Measurements from ENCODE around the gene RAI1. TPM values are rescaled to one million over a fixed set of nuclear protein-coding genes. Genes with fewer than 3 reads are reported as not detected.

The RAI1 gene
- total and polyA plus RNA-seq, 2 of the 8 experiments (the other 6 are each of a cell fraction or from before 2014, with no cell fraction given), result 0.39 to 1.2 TPM

DNA sequence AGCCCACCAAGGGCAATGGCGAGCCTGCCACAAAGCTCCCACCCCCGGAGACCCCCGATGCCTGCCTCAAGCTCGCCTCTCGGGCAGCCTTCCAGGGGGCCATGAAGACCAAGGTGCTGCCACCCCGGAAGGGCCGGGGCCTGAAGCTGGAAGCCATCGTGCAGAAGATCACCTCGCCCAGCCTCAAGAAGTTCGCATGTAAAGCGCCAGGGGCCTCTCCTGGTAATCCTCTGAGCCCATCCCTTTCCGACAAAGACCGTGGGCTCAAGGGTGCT lies 115.5 kb downstream of the RAI1 start (continued):
- TF ChIP-seq RFX5 (IDR thresholded peaks at IDR 0.05; ENCODE audit: borderline replicate concordance, low read depth, low read length) (no peak), HDAC2 (IDR thresholded peaks at IDR 0.05; ENCODE audit: borderline replicate concordance in 1 of 2, low read depth in 2 of 2, low read length in 2 of 2) (no peak), PHF8 (conservative IDR thresholded peaks at IDR 0.05; ENCODE audit: low read depth, low read length) (no peak), GABPA (IDR thresholded peaks at IDR 0.05; ENCODE audit: borderline replicate concordance, insufficient read depth, low read length) (no peak)

All from H1 (cell line).